Frontal cortex (tissue), 4 donors: ENCODE data around the gene PPP2R5B. TPM values are rescaled to one million over a fixed set of nuclear protein-coding genes. Genes with fewer than 3 reads are reported as not detected.
"Not testable (repeated sequence)": the region's sequence is repeated elsewhere in the genome, so short reads cannot be mapped to it uniquely, and the experiment has no call there.

Experiments used
- DNase-seq, 2 donors: peaks; one replicate each; pipeline ENCODE4 v3.0.0; 2012; ENCODE audit warnings: low spot score in 2 of 2
- FAIRE-seq: peaks from 2 replicates; lab custom pipeline; 2012; peaks lifted over from hg19 to GRCh38; lab: Jason Lieb, UNC
- small RNA-seq: library from RNA; depleted of rRNA; stranded (forward); fragments of <200 nt; gene quantifications from one replicate; pipeline ENCODE3, GENCODE V24; 2014
- total RNA-seq: library from RNA; depleted of rRNA; stranded (reverse); fragments of >200 nt; gene quantifications from one replicate; pipeline ENCODE4 v1.2.3, GENCODE V29; 2014
- donor health status: control.
- donor health status: control.
- donor health status: control.

PPP2R5B gene
- total RNA-seq, 1 donor from 2014 or later: 27.3 TPM

GRCh38 chr11:64967375-64967774 is 42.9 kb downstream of the PPP2R5B start:
- no peak for FAIRE-seq

GRCh38 chr11:64969209-64969608 is 44.7 kb downstream of the PPP2R5B start:
- no peak for FAIRE-seq

More at GRCh38 chr11:64967375-64967774, 42.9 kb downstream of the PPP2R5B start:
- DNase-seq: no peak

GRCh38 chr11:64970731-64971151 is 46.3 kb downstream of the PPP2R5B start:
- FAIRE-seq (no peak), DNase-seq (no peak)

More at GRCh38 chr11:64969209-64969608, 44.7 kb downstream of the PPP2R5B start:
- DNase-seq: no peak

- peak; percentile 72 to 79 for DNase-seq
- no peak for FAIRE-seq
Measured at GRCh38 chr11:64971421-64972233, 47.1 kb downstream of the PPP2R5B start, which contains the start of gene MAJIN. MAJIN (minus strand) TSS chr11:64972108; CDS start chr11:64959405, 12,703 bp downstream.

- FAIRE-seq: no peak
Measured at GRCh38 chr11:64974124-64974523, 49.6 kb downstream of the PPP2R5B start.

GRCh38 chr11:64976651-64977050 is 52.2 kb downstream of the PPP2R5B start:
- FAIRE-seq (no peak), DNase-seq (no peak)

More at GRCh38 chr11:64974124-64974523, 49.6 kb downstream of the PPP2R5B start:
- DNase-seq: no peak

- not testable (repeated sequence) for FAIRE-seq, DNase-seq
Measured at GRCh38 chr11:64983339-64983738, 58.9 kb downstream of the PPP2R5B start.

Small RNA genes lying within 50 kb of the gene (small RNA-seq; reads per million reads assigned to genes)
- gene MIR6749 (not detected), gene MIR6750 (not detected)

Other genes with a start within 250 kb of the PPP2R5B start
- gene NRXN2, start 201.5 kb upstream of the PPP2R5B start, total RNA-seq: 204 TPM
- 24.9 TPM for gene RASGRP2, start 180.5 kb upstream of the PPP2R5B start, total RNA-seq
- 0.82 TPM for gene PYGM, start 164.7 kb upstream of the PPP2R5B start, total RNA-seq
- 62.4 TPM for gene SF1, start 146.1 kb upstream of the PPP2R5B start, total RNA-seq
- 7.3 TPM for gene MAP4K2, start 121.5 kb upstream of the PPP2R5B start, total RNA-seq
- gene MEN1, start 114.1 kb upstream of the PPP2R5B start, total RNA-seq: 11.8 TPM
- under 0.01 TPM for gene CDC42BPG, start 80.0 kb upstream of the PPP2R5B start, total RNA-seq
- gene EHD1, start 46.1 kb upstream of the PPP2R5B start, total RNA-seq: 23.6 TPM
- gene ATG2A, start 7.5 kb upstream of the PPP2R5B start, total RNA-seq: 7.3 TPM
- gene GPHA2, start 11.2 kb downstream of the PPP2R5B start, total RNA-seq: not detected
- gene MAJIN, start 47.4 kb downstream of the PPP2R5B start, total RNA-seq: not detected
- not detected for gene BATF2, start 72.3 kb downstream of the PPP2R5B start, total RNA-seq
- gene ARL2, start 89.5 kb downstream of the PPP2R5B start, total RNA-seq: 50.5 TPM
- 17.9 TPM for gene SNX15, start 102.8 kb downstream of the PPP2R5B start, total RNA-seq
- gene SAC3D1, start 116.5 kb downstream of the PPP2R5B start, total RNA-seq: 5.7 TPM
- 4.1 TPM for gene NAALADL1, start 133.9 kb downstream of the PPP2R5B start, total RNA-seq
- 1.6 TPM for gene CDCA5, start 159.4 kb downstream of the PPP2R5B start, total RNA-seq
- gene ZFPL1, start 159.5 kb downstream of the PPP2R5B start, total RNA-seq: 11.8 TPM
- gene VPS51, start 171.5 kb downstream of the PPP2R5B start, total RNA-seq: 229 TPM
- 54.6 TPM for gene TM7SF2, start 187.2 kb downstream of the PPP2R5B start, total RNA-seq
- 6.1 TPM for gene ZNHIT2, start 193.0 kb downstream of the PPP2R5B start, total RNA-seq
- gene FAU, start 197.4 kb downstream of the PPP2R5B start, total RNA-seq: 251 TPM
- gene MRPL49, start 197.6 kb downstream of the PPP2R5B start, total RNA-seq: 29.3 TPM
- gene SYVN1, start 209.8 kb downstream of the PPP2R5B start, total RNA-seq: 7.7 TPM
- not detected for gene SPDYC, start 245.5 kb downstream of the PPP2R5B start, total RNA-seq